HL-60/S4 (cell line): Measurements from ENCODE around the gene MCC.

Source experiments
- in situ Hi-C: fragments of 300-500 bp; cut with MboI; formaldehyde crosslinking; loops from 2 replicates; pipeline ENCODE4 v1.14.3; 2022; ENCODE audit warnings: low sequenced_read_pairs

Gene MCC

GRCh38 chr5:113487781-113488644 lies at the start of gene MCC:
TSS of gene MCC (minus strand) at chr5:113488453.
- in situ Hi-C loops = no loop called here

- in situ Hi-C loops = no loop called here
These were observed 43.4 kb upstream of the MCC start for GRCh38 chr5:113531481-113532159.

- in situ Hi-C loops = no loop called here
These were observed 39.5 kb upstream of the MCC start for GRCh38 chr5:113527746-113528145.

- in situ Hi-C loops = no loop called here
These were observed 38.2 kb upstream of the MCC start for GRCh38 chr5:113526421-113526820.

GRCh38 chr5:113524927-113525326 lies 36.7 kb upstream of the MCC start:
- in situ Hi-C loops = loop anchor here (25.0 kb wide), 1 partner anchor 188 kb away; no protein-coding TSS in a partner anchor

GRCh38 chr5:113523168-113523567 lies 34.9 kb upstream of the MCC start:
- in situ Hi-C loops = loop anchor here (25.0 kb wide), 1 partner anchor 186 kb away; no protein-coding TSS in a partner anchor

GRCh38 chr5:113520899-113521298 lies 32.6 kb upstream of the MCC start:
- in situ Hi-C loops = loop anchor here (25.0 kb wide), 1 partner anchor 184 kb away; no protein-coding TSS in a partner anchor

- in situ Hi-C loops = loop anchor here (25.0 kb wide), 1 partner anchor 183 kb away; no protein-coding TSS in a partner anchor
These were observed 32.2 kb upstream of the MCC start for GRCh38 chr5:113520429-113520828.

- in situ Hi-C loops = loop anchor here (25.0 kb wide), 1 partner anchor 182 kb away; no protein-coding TSS in a partner anchor
These were observed 31.2 kb upstream of the MCC start for GRCh38 chr5:113519412-113519811.

GRCh38 chr5:113518884-113519283 lies 30.6 kb upstream of the MCC start:
- in situ Hi-C loops = loop anchor here (25.0 kb wide), 1 partner anchor 182 kb away; no protein-coding TSS in a partner anchor

- in situ Hi-C loops = loop anchor here (25.0 kb wide), 1 partner anchor 177 kb away; no protein-coding TSS in a partner anchor
These were observed 26.0 kb upstream of the MCC start for GRCh38 chr5:113514289-113514635.

- in situ Hi-C loops = loop anchor here (25.0 kb wide), 1 partner anchor 176 kb away; no protein-coding TSS in a partner anchor
These were observed 25.4 kb upstream of the MCC start, which contains the start of gene YTHDC2 for GRCh38 chr5:113513384-113514288. TSS of gene YTHDC2 (plus strand) at chr5:113513694. CDS start at chr5:113513896, 202 bp downstream.

GRCh38 chr5:113512341-113512740 lies 24.1 kb upstream of the MCC start:
- in situ Hi-C loops = loop anchor here (25.0 kb wide), 1 partner anchor 175 kb away; no protein-coding TSS in a partner anchor

GRCh38 chr5:113510836-113511451 lies 22.7 kb upstream of the MCC start:
- in situ Hi-C loops = loop anchor here (25.0 kb wide), 1 partner anchor 174 kb away; no protein-coding TSS in a partner anchor

GRCh38 chr5:113508756-113509155 lies 20.5 kb upstream of the MCC start:
- in situ Hi-C loops = loop anchor here (25.0 kb wide), 1 partner anchor 171 kb away; no protein-coding TSS in a partner anchor

GRCh38 chr5:113507601-113508000 lies 19.3 kb upstream of the MCC start:
- in situ Hi-C loops = loop anchor here (25.0 kb wide), 1 partner anchor 170 kb away; no protein-coding TSS in a partner anchor

- in situ Hi-C loops = loop anchor here (25.0 kb wide), 1 partner anchor 168 kb away; no protein-coding TSS in a partner anchor
These were observed 16.9 kb upstream of the MCC start for GRCh38 chr5:113505181-113505580.

GRCh38 chr5:113503146-113503545 lies 14.9 kb upstream of the MCC start:
- in situ Hi-C loops = loop anchor here (25.0 kb wide), 1 partner anchor 166 kb away; no protein-coding TSS in a partner anchor

GRCh38 chr5:113502073-113502472 lies 13.8 kb upstream of the MCC start:
- in situ Hi-C loops = loop anchor here (25.0 kb wide), 1 partner anchor 165 kb away; no protein-coding TSS in a partner anchor
